Endothelial cell of umbilical vein (primary cell): Measurements from ENCODE around the gene COL9A1.

Experiments used
- CTCF ChIP-seq, 2 donors: IDR thresholded peaks; 1 replicate in 1 of 2; 2 replicates in 1 of 2; pipeline ENCODE4 v1.5.1; 2011; ENCODE audit warnings: low read length in 2 of 2, mild to moderate bottlenecking in 2 of 2, moderate library complexity in 2 of 2, control low read depth in 1 of 2, inconsistent platforms in 1 of 2, low read depth in 1 of 2; ENCODE audit not compliant: insufficient read depth in 1 of 2; ENCODE audit errors: extremely low read depth in 1 of 2
- FOS ChIP-seq: IDR thresholded peaks from 2 replicates; pipeline ENCODE4 v1.6.1; 2011; ENCODE audit warnings: mild to moderate bottlenecking, low read length, moderate library complexity, borderline replicate concordance; ENCODE audit not compliant: insufficient read depth

- TF ChIP-seq CTCF (IDR thresholded peaks at IDR 0.05; ENCODE audit: extremely low read depth in 1 of 2, insufficient read depth in 1 of 2, low read depth in 1 of 2, low read length in 2 of 2) (no peak), FOS (no peak)
Measured at GRCh38 chr6:70180901-70181599, 121.8 kb downstream of the COL9A1 start.
